IgD-negative memory B cell (primary cell): ENCODE measurements around the gene ZBTB32. TPM values are rescaled to one million over a fixed set of nuclear protein-coding genes. Genes with fewer than 3 reads are reported as not detected.

Experiments
- H3K27ac Mint-ChIP-seq, 3 donors: one replicate each; pipeline ENCODE4 v1.8.0; 2020 to 2022; ENCODE audit warnings: mild to moderate bottlenecking in 3 of 3, mixed read lengths in 3 of 3, moderate library complexity in 1 of 3
- H3K27me3 Mint-ChIP-seq: one replicate; pipeline ENCODE4 v1.8.0; 2021; ENCODE audit warnings: mixed read lengths
- H3K36me3 Mint-ChIP-seq: one replicate; pipeline ENCODE4 v1.8.0; 2020; ENCODE audit warnings: mild to moderate bottlenecking, mixed read lengths
- H3K4me1 Mint-ChIP-seq, 3 donors: one replicate each; pipeline ENCODE4 v1.8.0; 2020 to 2022; ENCODE audit warnings: mixed read lengths in 3 of 3, mild to moderate bottlenecking in 1 of 3
- H3K4me3 Mint-ChIP-seq, 4 donors: one replicate each; pipeline ENCODE4 v1.8.0; 2020 to 2022; ENCODE audit warnings: mild to moderate bottlenecking in 4 of 4, mixed read lengths in 4 of 4, moderate library complexity in 3 of 4
- H3K9me3 Mint-ChIP-seq, 3 donors: one replicate each; pipeline ENCODE4 v1.8.0; 2020 to 2021; ENCODE audit warnings: mixed read lengths in 3 of 3, mild to moderate bottlenecking in 1 of 3
- polyA plus RNA-seq: library from polyadenylated mRNA; unstranded; fragments of 300-500 nt; fragmentation: Illumina TruSeq; gene quantifications from one replicate; pipeline ENCODE4 v1.2.3, GENCODE V29; 2021

Gene ZBTB32
- polyA plus RNA-seq, 1 donor from 2014 or later: 31.6 TPM

GRCh38 chr19:35712567-35713505, 8.5 kb downstream of the ZBTB32 start:
- Mint-ChIP-seq H3K9me3 (no peaks in the 10 kb centered on the region), H3K27ac (peak overlapping the region; percentile 90 to 97 (median 93)), H3K4me3 (peak overlapping the region; percentile 79 to 99 (median 93)), H3K27me3 (no peaks in the 10 kb centered on the region), H3K4me1 (peaks cover 41 to 52% (median 46%) of the 10 kb centered on the region in 3 donors), H3K36me3 (no peaks in the 10 kb centered on the region)

DNA sequence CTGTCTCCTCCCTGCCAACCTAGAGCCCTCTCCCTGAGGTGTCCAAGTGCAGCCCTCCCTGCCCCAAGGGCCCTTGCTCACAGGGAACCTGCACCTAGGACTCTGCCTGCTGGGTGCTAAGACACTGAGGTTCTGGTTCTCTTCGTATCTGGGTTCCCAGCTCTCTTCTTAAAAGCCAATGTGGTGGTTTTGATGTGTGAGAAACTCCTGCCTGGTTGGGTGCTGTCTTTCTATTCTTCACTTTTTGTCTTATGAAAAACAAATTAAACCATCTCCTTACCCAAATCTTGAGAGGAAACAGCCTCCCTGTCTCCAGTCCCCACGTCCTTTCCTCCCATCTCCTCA, 9.1 kb downstream of the ZBTB32 start:
- peak overlapping the region; percentile 79 to 99 (median 93) for H3K4me3 Mint-ChIP-seq
- peak overlapping the region; percentile 90 to 97 (median 93) for H3K27ac Mint-ChIP-seq
- H3K36me3 Mint-ChIP-seq: no peaks in the 10 kb centered on the region
- peaks cover 41 to 52% (median 46%) of the 10 kb centered on the region in 3 donors for H3K4me1 Mint-ChIP-seq
- no peaks in the 10 kb centered on the region for H3K9me3 Mint-ChIP-seq
- no peaks in the 10 kb centered on the region for H3K27me3 Mint-ChIP-seq

DNA sequence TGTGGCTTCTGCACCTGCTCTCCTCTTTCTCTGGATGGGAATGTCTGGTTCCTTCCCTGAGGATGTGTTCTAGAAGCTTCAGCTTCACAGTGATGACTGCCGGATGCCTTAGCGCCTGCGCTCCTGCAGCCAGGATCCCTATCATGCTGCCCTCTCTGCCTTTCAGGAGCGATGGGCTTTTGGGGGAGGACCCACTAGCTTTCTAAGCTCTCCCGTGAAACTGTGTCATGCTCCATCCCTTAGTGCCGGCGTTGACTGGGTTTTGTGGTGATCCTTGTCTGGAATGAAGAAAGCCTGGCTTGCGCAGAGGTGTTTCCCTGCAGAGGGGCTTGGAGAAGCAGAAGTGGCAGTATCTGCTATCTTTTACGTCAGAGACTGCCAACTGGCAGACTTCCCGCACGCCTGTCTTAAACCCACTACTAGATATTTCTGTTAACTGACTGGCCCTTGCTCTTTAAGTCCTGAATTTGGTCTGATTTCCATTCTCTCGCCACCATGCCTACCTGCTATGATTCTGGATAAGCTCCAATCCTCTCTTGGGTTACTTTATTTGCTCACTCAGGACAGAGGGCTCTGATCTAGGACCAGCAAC, 9.6 kb downstream of the ZBTB32 start:
- Mint-ChIP-seq H3K9me3 (no peaks in the 10 kb centered on the region), H3K27ac (peak overlapping the region; percentile 90 to 97 (median 93)), H3K36me3 (no peaks in the 10 kb centered on the region), H3K4me3 (peak overlapping the region; percentile 79 to 99 (median 93)), H3K4me1 (peaks cover 41 to 54% (median 46%) of the 10 kb centered on the region in 3 donors), H3K27me3 (no peaks in the 10 kb centered on the region)

DNA sequence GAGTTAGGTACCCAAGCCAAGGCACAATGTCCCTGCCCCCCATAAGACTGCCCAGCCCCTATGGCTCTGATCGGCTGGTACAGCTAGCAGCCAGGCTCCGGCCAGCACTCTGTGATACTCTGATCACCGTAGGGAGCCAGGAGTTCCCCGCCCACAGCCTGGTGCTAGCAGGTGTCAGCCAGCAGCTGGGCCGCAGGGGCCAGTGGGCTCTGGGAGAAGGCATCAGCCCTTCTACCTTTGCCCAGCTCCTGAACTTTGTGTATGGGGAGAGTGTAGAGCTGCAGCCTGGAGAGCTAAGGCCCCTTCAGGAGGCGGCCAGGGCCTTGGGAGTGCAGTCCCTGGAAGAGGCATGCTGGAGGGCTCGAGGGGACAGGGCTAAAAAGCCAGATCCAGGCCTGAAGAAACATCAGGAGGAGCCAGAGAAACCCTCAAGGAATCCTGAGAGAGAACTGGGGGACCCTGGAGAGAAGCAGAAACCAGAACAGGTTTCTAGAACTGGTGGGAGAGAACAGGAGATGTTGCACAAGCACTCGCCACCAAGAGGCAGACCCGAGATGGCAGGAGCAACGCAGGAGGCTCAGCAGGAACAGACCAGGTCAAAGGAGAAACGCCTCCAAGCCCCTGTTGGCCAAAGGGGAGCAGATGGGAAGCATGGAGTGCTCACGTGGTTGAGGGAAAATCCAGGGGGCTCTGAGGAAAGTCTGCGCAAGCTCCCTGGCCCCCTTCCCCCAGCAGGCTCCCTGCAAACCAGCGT, 10.4 kb downstream of the ZBTB32 start:
- Mint-ChIP-seq H3K27ac (peak overlapping the region; percentile 90 to 97 (median 93)), H3K4me3 (peak overlapping the region; percentile 79 to 99 (median 93)), H3K4me1 (peaks cover 41 to 60% (median 49%) of the 10 kb centered on the region in 3 donors), H3K36me3 (no peaks in the 10 kb centered on the region), H3K27me3 (no peaks in the 10 kb centered on the region), H3K9me3 (no peaks in the 10 kb centered on the region)

DNA sequence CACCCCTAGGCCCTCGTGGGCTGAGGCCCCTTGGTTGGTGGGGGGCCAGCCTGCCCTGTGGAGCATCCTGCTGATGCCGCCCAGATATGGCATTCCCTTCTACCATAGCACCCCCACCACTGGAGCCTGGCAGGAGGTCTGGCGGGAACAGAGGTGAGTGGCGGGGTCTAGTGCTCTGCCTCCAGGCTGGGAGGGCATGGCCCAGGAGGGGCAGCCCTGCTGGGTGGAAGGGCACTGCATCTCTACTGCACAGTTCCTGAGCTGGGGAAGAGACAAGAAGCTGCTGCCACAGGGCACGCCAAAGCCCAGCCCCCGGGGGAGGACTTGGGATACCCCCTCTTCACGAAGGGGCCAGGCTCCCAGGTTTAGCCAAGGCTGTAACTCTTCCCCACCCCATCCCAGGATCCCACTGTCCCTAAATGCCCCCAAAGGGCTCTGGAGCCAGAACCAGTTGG, 11.0 kb downstream of the ZBTB32 start:
- Mint-ChIP-seq H3K36me3 (no peaks in the 10 kb centered on the region), H3K4me1 (peaks cover 41 to 60% (median 46%) of the 10 kb centered on the region in 3 donors), H3K4me3 (peak overlapping the region; percentile 79 to 99 (median 95))

DNA sequence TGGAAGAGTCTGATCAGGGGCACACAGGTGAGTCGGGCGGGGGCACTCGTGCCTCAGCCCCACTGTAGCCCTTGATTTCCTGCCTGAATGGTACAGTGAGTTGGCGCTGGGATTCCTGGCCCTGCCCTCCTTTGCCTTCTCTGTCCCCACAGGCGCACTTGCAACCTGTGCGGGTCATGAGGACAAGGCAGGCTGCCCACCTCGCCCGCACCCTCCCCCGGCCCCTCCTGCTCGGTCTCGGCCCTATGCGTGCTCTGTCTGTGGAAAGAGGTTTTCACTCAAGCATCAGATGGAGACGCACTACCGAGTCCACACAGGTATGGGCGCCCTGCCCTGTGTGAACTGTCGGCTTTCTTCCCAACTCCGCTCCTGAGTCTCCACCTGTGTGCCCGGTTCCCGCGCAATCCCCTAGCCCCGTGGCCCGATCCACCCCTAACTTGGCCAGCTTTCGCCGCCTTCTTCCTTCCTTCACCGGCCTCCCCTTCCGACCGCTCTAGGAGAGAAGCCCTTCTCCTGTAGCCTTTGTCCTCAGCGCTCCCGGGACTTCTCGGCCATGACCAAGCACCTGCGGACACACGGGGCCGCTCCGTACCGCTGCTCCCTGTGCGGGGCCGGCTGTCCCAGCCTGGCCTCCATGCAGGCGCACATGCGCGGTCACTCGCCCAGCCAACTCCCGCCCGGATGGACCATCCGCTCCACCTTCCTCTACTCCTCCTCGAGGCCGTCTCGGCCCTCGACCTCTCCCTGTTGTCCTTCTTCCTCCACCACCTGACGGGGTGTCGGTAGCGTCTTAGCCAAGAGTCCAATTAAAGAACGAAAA, 11.8 kb downstream of the ZBTB32 start:
- Mint-ChIP-seq H3K27ac (peak overlapping the region; percentile 90 to 98 (median 97)), H3K4me1 (peaks cover 33 to 56% (median 40%) of the 10 kb centered on the region in 3 donors), H3K36me3 (no peaks in the 10 kb centered on the region), H3K27me3 (no peaks in the 10 kb centered on the region), H3K9me3 (no peaks in the 10 kb centered on the region), H3K4me3 (peak overlapping the region; percentile 79 to 99 (median 95))

More for the DNA sequence above, 11.0 kb downstream of the ZBTB32 start:
- no peaks in the 10 kb centered on the region for H3K27me3 Mint-ChIP-seq
- H3K9me3 Mint-ChIP-seq: no peaks in the 10 kb centered on the region
- H3K27ac Mint-ChIP-seq: peak overlapping the region; percentile 90 to 98 (median 97)

DNA sequence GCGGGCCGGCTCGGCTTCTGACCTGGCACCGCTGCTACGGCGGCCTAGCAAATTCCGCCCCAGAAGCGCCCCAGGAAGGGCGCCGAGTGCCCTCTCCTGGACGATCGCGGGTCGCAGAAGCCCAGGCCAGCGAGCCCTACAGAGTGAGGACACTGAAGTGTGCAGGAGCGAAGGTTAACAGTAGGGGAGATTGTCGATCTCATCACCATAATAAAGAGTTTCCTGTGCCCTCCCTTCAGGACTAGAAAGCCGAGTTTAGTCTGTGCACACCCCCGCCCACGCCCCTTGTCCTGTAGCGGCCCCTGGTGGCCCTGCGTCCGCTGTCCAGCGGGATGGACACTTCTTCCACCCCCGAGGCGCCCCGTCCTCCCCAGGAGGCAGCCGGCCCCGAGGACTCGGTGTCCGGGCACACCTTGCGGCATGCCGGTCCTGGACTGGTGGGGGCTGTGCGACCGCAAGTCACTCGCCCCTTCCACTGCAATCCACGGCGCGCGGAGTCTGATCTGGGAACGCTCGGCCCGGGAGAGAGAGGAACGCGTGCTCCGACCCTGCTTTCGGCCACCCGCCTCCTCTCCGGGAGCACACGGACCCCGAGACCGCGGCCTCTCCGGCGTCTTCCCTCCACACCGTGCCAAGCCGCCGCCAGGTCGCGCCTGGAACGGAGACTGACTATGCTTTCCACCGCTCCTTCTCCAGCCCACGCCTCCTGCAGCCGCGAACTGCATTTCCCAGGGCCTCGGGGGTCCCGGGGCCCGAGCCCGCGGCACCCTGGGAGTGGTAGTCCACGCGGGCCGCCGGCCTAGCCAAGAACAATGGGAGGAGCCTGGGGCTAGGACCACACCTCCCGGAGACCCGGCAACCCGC, 12.7 kb downstream of the ZBTB32 start:
- Mint-ChIP-seq H3K27ac (peak overlapping the region; percentile 90 to 98 (median 97)), H3K9me3 (no peaks in the 10 kb centered on the region), H3K4me1 (peaks cover 29 to 51% (median 35%) of the 10 kb centered on the region in 3 donors), H3K36me3 (no peaks in the 10 kb centered on the region), H3K4me3 (peak overlapping the region; percentile 79 to 99 (median 95)), H3K27me3 (no peaks in the 10 kb centered on the region)

GRCh38 chr19:35717665-35718344, 13.4 kb downstream of the ZBTB32 start, which contains the start of gene KMT2B:
Gene KMT2B, plus strand, starts transcription at chr19:35718003. Its CDS starts 16 bp downstream, at chr19:35718019.
- Mint-ChIP-seq H3K4me1 (peaks cover 26 to 43% (median 28%) of the 10 kb centered on the region in 3 donors), H3K4me3 (peak within 1 kb of the TSS; percentile 91 to 99 (median 95)), H3K27ac (peak within 1 kb of the TSS; percentile 90 to 98 (median 97)), H3K36me3 (no peaks in the 10 kb centered on the region), H3K9me3 (no peaks in the 10 kb centered on the region), H3K27me3 (no peaks in the 10 kb centered on the region)

DNA sequence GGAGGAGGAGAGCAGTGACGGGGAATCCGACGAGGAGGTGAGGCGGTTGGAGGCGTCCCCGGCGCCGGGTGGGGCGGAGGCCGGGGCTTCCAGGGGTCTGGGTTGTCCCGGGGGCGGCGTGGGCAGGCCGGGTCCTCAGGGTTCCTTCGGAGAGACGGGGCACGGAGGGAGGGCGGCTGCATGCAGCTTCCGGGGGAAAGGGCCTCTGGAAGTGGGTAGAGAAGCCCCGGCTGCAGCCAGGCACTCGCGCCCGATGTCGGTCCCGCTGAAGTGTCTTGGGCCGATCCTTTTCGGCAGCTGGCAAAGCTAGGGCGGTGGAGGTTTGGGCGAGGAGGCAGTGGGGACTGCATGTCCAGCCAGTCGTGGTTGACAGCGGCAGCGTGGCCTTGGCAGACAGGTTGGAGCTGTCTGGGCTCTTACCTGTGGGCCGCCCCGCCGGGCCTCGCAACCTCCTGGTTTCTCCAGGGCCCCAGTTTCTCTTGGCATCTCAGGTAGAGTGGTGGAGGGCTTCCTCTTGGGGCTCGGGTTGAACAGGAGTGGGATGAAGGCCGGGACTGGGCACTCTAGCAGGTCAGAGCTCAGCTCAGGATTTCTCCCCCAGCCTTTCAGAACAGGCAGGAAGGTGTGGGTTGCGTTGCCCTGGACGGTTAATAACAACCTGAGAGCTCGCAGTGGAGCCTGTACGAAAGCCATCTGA, 14.1 kb downstream of the ZBTB32 start:
- Mint-ChIP-seq H3K4me1 (peaks cover 22 to 37% (median 25%) of the 10 kb centered on the region in 3 donors), H3K27me3 (no peaks in the 10 kb centered on the region), H3K36me3 (no peaks in the 10 kb centered on the region), H3K4me3 (peak overlapping the region; percentile 85 to 96 (median 92)), H3K9me3 (no peaks in the 10 kb centered on the region), H3K27ac (peak overlapping the region; percentile 76 to 88 (median 83))

DNA sequence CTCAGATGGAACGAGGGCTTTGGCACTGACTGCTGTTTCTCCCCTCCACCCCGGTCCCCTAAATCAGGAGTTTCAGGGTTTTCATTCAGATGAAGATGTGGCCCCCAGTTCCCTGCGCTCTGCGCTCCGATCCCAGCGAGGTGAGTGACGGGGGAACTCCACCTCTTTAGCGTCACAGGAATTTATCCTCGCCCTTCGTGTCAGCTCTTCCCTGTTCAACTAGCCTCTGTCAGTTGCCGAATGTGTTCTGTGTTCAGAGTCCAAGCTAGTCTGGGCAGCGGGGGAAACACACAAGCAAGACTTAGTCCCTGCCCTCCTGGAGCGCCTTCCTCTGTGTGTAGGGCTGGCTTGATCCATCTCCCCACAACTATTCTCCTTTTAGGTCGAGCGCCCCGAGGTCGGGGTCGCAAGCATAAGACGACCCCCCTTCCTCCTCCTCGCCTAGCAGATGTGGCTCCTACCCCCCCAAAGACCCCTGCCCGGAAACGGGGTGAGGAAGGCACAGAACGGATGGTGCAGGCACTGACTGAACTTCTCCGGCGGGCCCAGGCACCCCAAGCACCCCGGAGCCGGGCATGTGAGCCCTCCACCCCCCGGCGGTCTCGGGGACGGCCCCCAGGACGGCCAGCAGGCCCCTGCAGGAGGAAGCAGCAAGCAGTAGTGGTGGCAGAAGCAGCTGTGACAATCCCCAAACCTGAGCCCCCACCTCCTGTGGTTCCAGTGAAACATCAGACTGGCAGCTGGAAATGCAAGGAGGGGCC, 15.2 kb downstream of the ZBTB32 start:
- Mint-ChIP-seq H3K27me3 (no peaks in the 10 kb centered on the region), H3K4me3 (peak overlapping the region; percentile 85 to 96 (median 92)), H3K36me3 (no peaks in the 10 kb centered on the region), H3K27ac (peak overlapping the region in 1 of 3 donors; percentile 88), H3K4me1 (peaks cover 11 to 27% (median 19%) of the 10 kb centered on the region in 3 donors), H3K9me3 (no peaks in the 10 kb centered on the region)

- Mint-ChIP-seq H3K27ac (no peak overlapping the region), H3K4me1 (peaks cover 9 to 23% (median 16%) of the 10 kb centered on the region in 3 donors), H3K9me3 (no peaks in the 10 kb centered on the region), H3K36me3 (no peaks in the 10 kb centered on the region), H3K27me3 (no peaks in the 10 kb centered on the region), H3K4me3 (peak overlapping the region in 1 of 4 donors; percentile 42)
These were observed 15.8 kb downstream of the ZBTB32 start for GRCh38 chr19:35720163-35720524.

DNA sequence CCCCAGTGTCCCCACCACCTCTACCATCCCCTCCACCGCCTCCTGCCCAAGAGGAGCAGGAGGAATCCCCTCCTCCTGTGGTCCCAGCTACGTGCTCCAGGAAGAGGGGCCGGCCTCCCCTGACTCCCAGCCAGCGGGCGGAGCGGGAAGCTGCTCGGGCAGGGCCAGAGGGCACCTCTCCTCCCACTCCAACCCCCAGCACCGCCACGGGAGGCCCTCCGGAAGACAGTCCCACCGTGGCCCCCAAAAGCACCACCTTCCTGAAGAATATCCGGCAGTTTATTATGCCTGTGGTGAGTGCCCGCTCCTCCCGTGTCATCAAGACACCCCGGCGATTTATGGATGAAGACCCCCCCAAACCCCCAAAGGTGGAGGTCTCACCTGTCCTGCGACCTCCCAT, 16.3 kb downstream of the ZBTB32 start:
- Mint-ChIP-seq H3K27me3 (no peaks in the 10 kb centered on the region), H3K36me3 (no peaks in the 10 kb centered on the region), H3K4me1 (peaks cover 9 to 22% (median 13%) of the 10 kb centered on the region in 3 donors), H3K4me3 (peak overlapping the region in 1 of 4 donors; percentile 42), H3K27ac (no peak overlapping the region), H3K9me3 (no peaks in the 10 kb centered on the region)
